ENCODE data around the gene RNF112. TPM values are rescaled to one million over a fixed set of nuclear protein-coding genes. Genes with fewer than 3 reads are reported as not detected.

Gene RNF112, protein sequence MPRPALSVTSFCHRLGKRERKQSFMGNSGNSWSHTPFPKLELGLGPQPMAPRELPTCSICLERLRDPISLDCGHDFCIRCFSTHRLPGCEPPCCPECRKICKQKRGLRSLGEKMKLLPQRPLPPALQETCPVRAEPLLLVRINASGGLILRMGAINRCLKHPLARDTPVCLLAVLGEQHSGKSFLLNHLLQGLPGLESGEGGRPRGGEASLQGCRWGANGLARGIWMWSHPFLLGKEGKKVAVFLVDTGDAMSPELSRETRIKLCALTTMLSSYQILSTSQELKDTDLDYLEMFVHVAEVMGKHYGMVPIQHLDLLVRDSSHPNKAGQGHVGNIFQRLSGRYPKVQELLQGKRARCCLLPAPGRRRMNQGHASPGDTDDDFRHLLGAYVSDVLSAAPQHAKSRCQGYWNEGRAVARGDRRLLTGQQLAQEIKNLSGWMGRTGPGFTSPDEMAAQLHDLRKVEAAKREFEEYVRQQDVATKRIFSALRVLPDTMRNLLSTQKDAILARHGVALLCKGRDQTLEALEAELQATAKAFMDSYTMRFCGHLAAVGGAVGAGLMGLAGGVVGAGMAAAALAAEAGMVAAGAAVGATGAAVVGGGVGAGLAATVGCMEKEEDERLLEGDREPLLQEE
- total RNA-seq (2022; extraction: Qiagen RNA extraction): 0.57 to 1.4 TPM (median 0.92 TPM) in 5 replicates

DNA sequence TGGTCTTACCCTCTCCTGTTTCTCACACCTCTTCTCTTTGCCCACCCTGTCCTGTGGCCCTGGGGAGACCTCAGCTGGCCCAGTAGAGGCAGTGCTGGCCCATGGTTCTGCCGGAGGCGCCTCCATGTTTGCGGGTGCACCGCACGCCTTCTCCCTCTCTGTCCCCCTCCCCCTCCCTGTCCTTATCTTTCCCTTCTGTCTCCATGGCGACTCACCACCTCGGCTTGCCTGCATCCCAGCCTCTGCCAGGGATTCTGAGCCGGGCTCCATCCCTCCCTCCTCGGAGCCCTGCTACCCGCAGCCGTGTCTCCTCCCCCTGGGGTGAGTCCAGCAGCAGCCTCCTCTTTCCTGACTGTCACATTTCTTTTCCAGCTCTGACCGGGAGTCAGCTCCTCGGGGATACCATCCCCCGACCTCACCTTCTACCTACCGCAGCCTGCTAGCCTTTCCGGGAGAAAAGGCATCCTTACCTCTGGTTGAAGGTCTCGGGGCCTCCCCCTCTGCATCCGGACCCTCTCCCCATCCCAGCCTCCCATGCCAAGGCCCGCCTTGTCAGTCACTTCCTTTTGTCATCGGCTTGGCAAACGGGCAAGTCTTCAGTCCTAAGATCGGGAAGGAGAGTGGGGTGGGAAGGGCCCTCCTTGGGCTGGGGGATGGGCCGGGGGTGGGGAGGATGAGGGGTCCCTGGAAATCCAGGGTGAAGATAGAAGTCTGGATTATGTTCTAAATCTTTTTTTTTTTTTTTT, at the start of gene RNF112:
Gene RNF112 (plus strand): TSS at position 358 of the 746 bp plus-strand sequence. CDS start 177 bp downstream, at position 535.

DNA sequence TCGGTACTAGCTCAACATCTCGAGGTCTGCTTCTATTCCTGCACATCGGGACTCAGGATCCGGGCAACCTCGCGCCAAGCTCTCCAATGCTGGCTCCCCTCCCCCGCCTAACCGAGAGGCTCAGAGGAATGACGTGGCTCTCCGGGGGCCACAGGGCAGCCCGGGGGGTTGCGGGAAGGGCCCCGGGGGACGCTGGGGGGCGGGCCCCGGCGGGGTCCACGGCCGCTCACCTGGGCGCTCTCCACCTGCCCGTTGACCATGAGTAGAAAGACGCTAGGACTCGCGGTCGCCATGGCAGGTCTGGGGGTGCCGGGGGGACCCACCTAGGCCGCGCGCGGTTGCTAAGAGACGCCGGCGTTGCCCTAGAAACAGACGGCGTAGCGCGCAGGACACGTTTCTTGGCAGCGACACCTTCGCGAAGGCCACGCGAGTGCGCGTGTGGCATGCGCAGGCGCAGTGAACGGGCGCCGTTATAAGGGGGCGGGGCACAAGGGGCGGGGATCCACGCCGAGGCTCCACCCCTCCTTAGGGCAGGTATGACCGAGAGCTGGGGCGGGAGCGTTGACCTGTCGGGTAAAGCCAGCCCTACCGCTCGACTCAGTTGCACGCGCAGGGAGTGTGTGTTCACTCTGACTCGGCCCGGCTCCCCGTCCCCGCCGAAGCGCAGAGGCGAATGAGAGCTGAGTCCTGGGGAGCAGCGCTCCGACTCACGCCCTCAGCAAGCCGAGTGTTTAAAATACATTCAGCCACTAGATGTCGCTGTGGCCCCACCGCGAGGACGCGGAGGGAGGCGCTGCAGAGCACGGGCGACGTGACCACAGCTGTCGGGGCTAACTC, 48.5 kb upstream of the RNF112 start, which contains the start of gene B9D1:
Gene B9D1 (minus strand): TSS at position 447 of the 837 bp plus-strand sequence. CDS start 154 bp downstream, at position 293.

DNA sequence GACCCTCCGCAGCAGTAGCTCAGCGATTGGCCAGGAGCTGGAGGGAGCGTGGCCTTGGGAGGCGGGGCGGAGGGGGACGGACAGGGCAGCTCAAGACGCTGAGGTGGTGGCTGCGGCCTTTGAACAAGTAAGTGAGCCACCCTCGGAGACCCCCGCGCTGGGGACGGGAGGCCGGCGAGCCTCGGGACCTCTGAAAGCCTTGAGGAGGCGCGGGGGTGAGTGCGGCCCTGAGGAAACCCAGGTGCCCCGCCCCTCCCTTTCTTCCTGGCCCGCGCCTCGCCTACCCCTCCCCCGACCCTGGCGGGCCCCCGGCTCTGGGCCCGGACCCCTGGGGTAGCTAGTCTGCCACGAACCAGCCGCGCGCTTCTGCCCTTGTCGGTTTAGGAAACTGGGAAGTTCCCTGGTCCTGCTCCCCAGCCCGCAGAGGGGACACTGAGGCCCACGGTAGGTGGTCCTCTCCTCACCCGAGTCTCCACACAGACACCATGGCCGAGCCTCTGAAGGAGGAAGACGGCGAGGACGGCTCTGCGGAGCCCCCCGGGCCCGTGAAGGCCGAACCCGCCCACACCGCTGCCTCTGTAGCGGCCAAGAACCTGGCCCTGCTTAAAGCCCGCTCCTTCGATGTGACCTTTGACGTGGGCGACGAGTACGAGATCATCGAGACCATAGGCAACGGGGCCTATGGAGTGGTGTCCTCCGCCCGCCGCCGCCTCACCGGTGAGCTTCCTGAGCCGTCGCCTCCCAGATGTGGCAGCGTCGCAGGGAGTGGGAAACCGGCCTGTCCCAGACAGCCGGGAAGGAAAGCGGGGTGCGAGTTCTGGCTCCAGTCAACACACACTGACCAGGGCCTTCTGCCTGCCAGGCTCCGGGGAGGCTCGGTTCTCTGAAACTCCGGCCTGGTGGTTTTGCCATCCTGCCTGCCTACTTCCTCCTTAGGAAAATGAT, 32.3 kb upstream of the RNF112 start, which contains the start of gene MAPK7:
Gene MAPK7 (plus strand): TSS at position 83 of the 945 bp plus-strand sequence. CDS start 403 bp downstream, at position 486.

DNA sequence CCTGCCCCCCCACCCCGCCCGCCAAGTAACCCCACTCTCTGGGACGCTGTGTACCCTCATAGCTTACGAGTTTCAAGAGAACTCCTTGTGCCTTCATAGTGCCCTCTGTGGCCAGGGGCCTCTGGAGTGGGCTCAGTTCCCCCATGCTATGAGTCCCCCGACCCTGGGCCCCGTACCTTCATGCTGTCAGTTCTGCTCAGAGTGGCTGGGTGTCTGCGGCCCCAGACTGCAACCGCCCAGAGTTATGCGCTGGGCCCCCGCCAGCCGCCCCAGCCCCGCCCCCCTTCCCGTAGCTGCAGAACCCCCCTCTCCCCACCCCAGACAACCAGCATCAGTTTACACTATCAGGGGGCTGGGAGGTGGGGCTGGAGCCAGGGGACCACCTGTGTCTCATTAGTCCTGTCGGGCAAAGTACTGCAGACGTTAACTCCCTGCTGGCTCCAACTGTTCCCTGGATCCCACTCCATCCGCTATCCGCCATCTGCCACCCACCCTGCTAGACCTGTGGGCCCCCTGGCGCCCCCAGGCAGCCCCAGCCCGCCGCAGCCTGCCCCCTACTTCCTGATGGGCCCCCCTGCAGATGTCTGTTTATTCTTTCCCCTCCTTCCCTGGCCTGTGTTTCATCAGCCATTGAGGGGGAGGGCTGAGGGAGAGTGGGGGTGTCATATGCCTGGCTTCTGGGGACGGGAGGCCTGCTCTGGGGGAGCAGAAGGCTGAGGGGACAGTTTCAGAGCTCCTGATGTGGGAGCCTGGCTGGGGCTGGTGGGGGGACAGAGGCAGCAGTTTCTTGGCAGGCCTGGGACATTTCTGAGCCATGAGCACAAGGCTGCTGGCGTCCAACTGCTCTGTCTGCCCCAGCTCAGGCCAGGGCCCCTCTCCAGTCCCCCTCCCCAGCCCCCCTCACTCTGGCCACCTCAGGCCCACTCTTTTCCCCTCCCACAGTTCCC, 23.8 kb upstream of the RNF112 start, which contains the start of gene MFAP4:
Gene MFAP4 (minus strand): TSS at position 217 of the 947 bp plus-strand sequence. CDS start 35 bp downstream, at position 182.

Other genes starting within 250 kb of the RNF112 start
- 43.8 to 59.4 TPM (median 54.5 TPM) in 5 replicates for gene EPN2, start 173.9 kb upstream of the RNF112 start, total RNA-seq (2022; extraction: Qiagen RNA extraction)
- 46.5 to 49.8 TPM (median 48.7 TPM) in 5 replicates for gene B9D1, start 48.5 kb upstream of the RNF112 start, total RNA-seq (2022; extraction: Qiagen RNA extraction)
- gene MAPK7, start 32.7 kb upstream of the RNF112 start, total RNA-seq (2022; extraction: Qiagen RNA extraction): 23.2 to 28.2 TPM (median 25.4 TPM) in 5 replicates
- gene MFAP4, start 24.0 kb upstream of the RNF112 start, total RNA-seq (2022; extraction: Qiagen RNA extraction): 0.08 to 0.13 TPM (median 0.09 TPM) in 3 of 5 replicates, not detected in the others
- 20.8 to 22.9 TPM (median 22.3 TPM) in 5 replicates for gene SLC47A1, start 122.6 kb downstream of the RNF112 start, total RNA-seq (2022; extraction: Qiagen RNA extraction)
- 144 to 182 TPM (median 175 TPM) in 5 replicates for gene ALDH3A2, start 237.5 kb downstream of the RNF112 start, total RNA-seq (2022; extraction: Qiagen RNA extraction)

Measured in A549 treated with Mapracorat at 1 μM for 4 hours (cell line).